Mucosa of rectum (tissue), 2 donors: ENCODE data around the gene RHD.
A peak's percentile ranks its signal among the peaks of the same experiment; 100 is the strongest.
"Not testable (repeated sequence)": the region's sequence is repeated elsewhere in the genome, so short reads cannot be mapped to it uniquely, and the experiment has no call there.

Experiments
- H3K27ac ChIP-seq, 2 donors: one replicate each; pipeline ENCODE4 v1.7.0; 2013; ENCODE audit warnings: inconsistent platforms in 2 of 2, low read depth in 2 of 2, low read length in 2 of 2
- H3K27me3 ChIP-seq, 2 donors: one replicate each; pipeline ENCODE4 v1.7.0; 2013; ENCODE audit warnings: low read length in 2 of 2; ENCODE audit not compliant: control insufficient read depth in 2 of 2, insufficient read depth in 2 of 2
- H3K36me3 ChIP-seq, 2 donors: one replicate each; pipeline ENCODE4 v1.7.0; 2013; ENCODE audit warnings: low read length in 2 of 2; ENCODE audit not compliant: control insufficient read depth in 2 of 2, insufficient read depth in 2 of 2
- H3K4me1 ChIP-seq, 2 donors: one replicate each; pipeline ENCODE4 v1.7.0; 2013; ENCODE audit warnings: low read length in 2 of 2, mild to moderate bottlenecking in 1 of 2; ENCODE audit not compliant: control insufficient read depth in 2 of 2, insufficient read depth in 2 of 2
- H3K4me3 ChIP-seq, 2 donors: one replicate each; pipeline ENCODE4 v1.7.0; 2013; ENCODE audit warnings: low read length in 2 of 2
- H3K9ac ChIP-seq, 2 donors: one replicate each; pipeline ENCODE4 v1.7.0; 2013; ENCODE audit warnings: low read length in 2 of 2, low read depth in 1 of 2, mild to moderate bottlenecking in 1 of 2
- H3K9me3 ChIP-seq, 2 donors: one replicate each; pipeline ENCODE4 v1.7.0; 2013; ENCODE audit warnings: low read length in 2 of 2; ENCODE audit not compliant: control insufficient read depth in 2 of 2
- donor health status: healthy.
- donor health status: Normal muscosa, but diverticular disease.

The RHD gene

GRCh38 chr1:25329336-25329735 is 57.0 kb downstream of the RHD start:
- not testable (repeated sequence) for H3K9ac ChIP-seq, H3K27me3 ChIP-seq, H3K27ac ChIP-seq, H3K4me3 ChIP-seq, H3K4me1 ChIP-seq, H3K36me3 ChIP-seq, H3K9me3 ChIP-seq

GRCh38 chr1:25329950-25330349 is 57.6 kb downstream of the RHD start:
- not testable (repeated sequence) for H3K27ac ChIP-seq, H3K9me3 ChIP-seq, H3K9ac ChIP-seq, H3K4me3 ChIP-seq, H3K4me1 ChIP-seq, H3K27me3 ChIP-seq, H3K36me3 ChIP-seq

- H3K36me3 ChIP-seq, H3K27ac ChIP-seq, H3K9me3 ChIP-seq, H3K4me1 ChIP-seq, H3K27me3 ChIP-seq: not testable (repeated sequence)
- peak overlapping the region in 1 of 2 donors; percentile 43 for H3K9ac ChIP-seq
- H3K4me3 ChIP-seq = peak overlapping the region; percentile 67 to 82
Measured at GRCh38 chr1:25336922-25337354, 64.6 kb downstream of the RHD start.

- H3K27me3 ChIP-seq, H3K9me3 ChIP-seq, H3K36me3 ChIP-seq, H3K4me1 ChIP-seq: not testable (repeated sequence)
- H3K9ac ChIP-seq = peak overlapping the region; percentile 65 to 95
- H3K27ac ChIP-seq = peak overlapping the region; percentile 97 to 98
- peak overlapping the region; percentile 79 to 92 for H3K4me3 ChIP-seq
Measured at GRCh38 chr1:25337483-25338187, 65.3 kb downstream of the RHD start.

- H3K36me3 ChIP-seq = peaks cover 6 to 9% of the 10 kb centered on the region in 2 donors
- H3K27ac ChIP-seq = peak within 1 kb of the TSS; percentile 97 to 98
- H3K9ac ChIP-seq = peak within 1 kb of the TSS; percentile 91 to 95
- peak within 1 kb of the TSS; percentile 82 to 92 for H3K4me3 ChIP-seq
- H3K9me3 ChIP-seq = no peaks in the 10 kb centered on the region
- H3K27me3 ChIP-seq = no peaks in the 10 kb centered on the region
- H3K4me1 ChIP-seq = peaks cover 6 to 7% of the 10 kb centered on the region in 2 donors
Measured at GRCh38 chr1:25338188-25338981, 66.1 kb downstream of the RHD start, which contains the start of gene TMEM50A. Gene TMEM50A, plus strand, starts transcription at chr1:25338334. Its CDS starts 2,153 bp downstream, at chr1:25340487.

GRCh38 chr1:25338986-25339385 is 66.7 kb downstream of the RHD start:
- H3K9me3 ChIP-seq = no peaks in the 10 kb centered on the region
- no peaks in the 10 kb centered on the region for H3K27me3 ChIP-seq
- peaks cover 6 to 7% of the 10 kb centered on the region in 2 donors for H3K4me1 ChIP-seq
- H3K36me3 ChIP-seq = peaks cover 11 to 15% of the 10 kb centered on the region in 2 donors
- peak overlapping the region; percentile 91 to 95 for H3K9ac ChIP-seq
- H3K27ac ChIP-seq = peak overlapping the region; percentile 97 to 98
- H3K4me3 ChIP-seq = peak overlapping the region; percentile 79 to 92

- Histone ChIP-seq H3K4me3 (no peak overlapping the region), H3K36me3 (peaks cover 11 to 22% of the 10 kb centered on the region in 2 donors), H3K9ac (no peak overlapping the region), H3K27ac (no peak overlapping the region), H3K4me1 (peaks cover 6% of the 10 kb centered on the region in 2 donors), H3K9me3 (no peaks in the 10 kb centered on the region), H3K27me3 (no peaks in the 10 kb centered on the region)
Measured at GRCh38 chr1:25341746-25342145, 69.4 kb downstream of the RHD start.

- Histone ChIP-seq H3K9ac (no peak overlapping the region), H3K27me3 (no peaks in the 10 kb centered on the region), H3K4me1 (peaks cover 4 to 6% of the 10 kb centered on the region in 2 donors), H3K4me3 (no peak overlapping the region), H3K36me3 (peaks cover 11 to 22% of the 10 kb centered on the region in 2 donors), H3K27ac (no peak overlapping the region), H3K9me3 (no peaks in the 10 kb centered on the region)
Measured at GRCh38 chr1:25342846-25343245, 70.5 kb downstream of the RHD start.

GRCh38 chr1:25343872-25344271 is 71.6 kb downstream of the RHD start:
- Histone ChIP-seq H3K27me3 (no peaks in the 10 kb centered on the region), H3K9ac (no peak overlapping the region), H3K36me3 (peaks cover 14 to 24% of the 10 kb centered on the region in 2 donors), H3K27ac (no peak overlapping the region), H3K4me3 (no peak overlapping the region), H3K9me3 (no peaks in the 10 kb centered on the region), H3K4me1 (peaks cover 4 to 6% of the 10 kb centered on the region in 2 donors)

GRCh38 chr1:25347556-25347955 is 75.2 kb downstream of the RHD start:
- H3K4me1 ChIP-seq = no peaks in the 10 kb centered on the region
- peaks cover 22 to 33% of the 10 kb centered on the region in 2 donors for H3K36me3 ChIP-seq
- no peak overlapping the region for H3K27ac ChIP-seq
- H3K9me3 ChIP-seq = no peaks in the 10 kb centered on the region
- H3K9ac ChIP-seq = no peak overlapping the region
- no peak overlapping the region for H3K4me3 ChIP-seq
- no peaks in the 10 kb centered on the region for H3K27me3 ChIP-seq
